HEK293 (cell line): ENCODE data around the gene BCL6B.
"Not testable (repeated sequence)": the region's sequence is repeated elsewhere in the genome, so short reads cannot be mapped to it uniquely, and the experiment has no call there.

Experiments
- CTCF ChIA-PET: fragments of 350-600 bp; formaldehyde crosslinking; extraction: SDS; loops from one replicate; lab custom pipeline; 2021; ENCODE audit warnings: antibody characterized with exemption; lab: Yijun Ruan, JAX
- POLR2A ChIA-PET: fragments of 300-600 bp; formaldehyde crosslinking; extraction: SDS; loops from one replicate; lab custom pipeline; 2020; ENCODE audit warnings: antibody characterized with exemption, inconsistent platforms; lab: Yijun Ruan, JAX
- H3K27ac ChIP-seq: fragments of 200-500 bp; sonication (Bioruptor generic); 2 replicates; pipeline ENCODE4 v1.5.1; 2014; ENCODE audit warnings: low read depth, low read length, control low read depth, inconsistent platforms; ENCODE audit errors: extremely low read depth
- H3K36me3 ChIP-seq, 2 experiments: fragments of 200-500 bp in 1 of 2; sonication (Bioruptor generic) in 1 of 2; 1 replicate in 1 of 2; 2 replicates in 1 of 2; pipeline ENCODE4 v1.5.1; 2014 to 2017; ENCODE audit warnings: inconsistent platforms in 2 of 2, low read length in 2 of 2; ENCODE audit not compliant: control insufficient read depth in 2 of 2, insufficient read depth in 1 of 2
- H3K4me1 ChIP-seq: fragments of 200-500 bp; sonication (Bioruptor generic); 2 replicates; pipeline ENCODE4 v1.5.1; 2014; ENCODE audit warnings: mild to moderate bottlenecking, low read length, inconsistent platforms; ENCODE audit not compliant: control insufficient read depth, insufficient read depth
- H3K4me3 ChIP-seq: 2 replicates; pipeline ENCODE4 v1.5.1; 2011; ENCODE audit warnings: low read depth, mild to moderate bottlenecking, control low read depth, low read length, moderate library complexity
- H3K9me3 ChIP-seq: fragments of 200-500 bp; sonication (Bioruptor generic); 2 replicates; pipeline ENCODE4 v1.5.1; 2014; ENCODE audit warnings: low read depth, low read length, inconsistent platforms; ENCODE audit not compliant: control insufficient read depth, insufficient read depth
- ATF2 ChIP-seq: fragments of 450-650 bp; formaldehyde crosslinking; IDR thresholded peaks from 2 replicates; pipeline ENCODE4 v1.5.1; 2016; ENCODE audit warnings: missing biosample characterization, missing genetic modification characterization, low read depth
- GFI1B ChIP-seq: fragments of 450-650 bp; formaldehyde crosslinking; IDR thresholded peaks from 2 replicates; pipeline ENCODE4 v1.5.1; 2016; ENCODE audit warnings: missing biosample characterization, missing genetic modification characterization
- GLIS1 ChIP-seq: fragments of 450-650 bp; formaldehyde crosslinking; IDR thresholded peaks from 2 replicates; pipeline ENCODE4 v1.5.1; 2016; ENCODE audit warnings: missing biosample characterization, missing genetic modification characterization
- GLIS2 ChIP-seq: fragments of 450-650 bp; formaldehyde crosslinking; IDR thresholded peaks from 2 replicates; pipeline ENCODE4 v1.5.1; 2016; ENCODE audit warnings: missing biosample characterization, missing genetic modification characterization
- IKZF3 ChIP-seq: fragments of 450-650 bp; IDR thresholded peaks from 2 replicates; pipeline ENCODE4 v1.5.0; 2018; ENCODE audit warnings: missing biosample characterization, mild to moderate bottlenecking, missing genetic modification characterization, moderate library complexity
- OSR2 ChIP-seq: fragments of 450-650 bp; formaldehyde crosslinking; IDR thresholded peaks from 2 replicates; pipeline ENCODE4 v1.5.1; 2016; ENCODE audit warnings: missing biosample characterization, missing genetic modification characterization
- PRDM1 ChIP-seq: fragments of 450-650 bp; formaldehyde crosslinking; IDR thresholded peaks from 2 replicates; pipeline ENCODE4; 2016; ENCODE audit warnings: missing biosample characterization, missing genetic modification characterization
- SP2 ChIP-seq: fragments of 450-650 bp; formaldehyde crosslinking; IDR thresholded peaks from 2 replicates; pipeline ENCODE4 v1.5.1; 2016; ENCODE audit warnings: missing biosample characterization, missing genetic modification characterization
- TCF7L2 ChIP-seq: IDR thresholded peaks from 2 replicates; pipeline ENCODE4 v1.6.1; 2011; ENCODE audit warnings: low read depth, mild to moderate bottlenecking, inconsistent platforms, low read length, moderate library complexity, borderline replicate concordance
- TRIM28 ChIP-seq: IDR thresholded peaks from 2 replicates; pipeline ENCODE4 v1.6.1; 2011; ENCODE audit warnings: low read length, control low read depth, borderline replicate concordance
- ZBTB26 ChIP-seq: fragments of 450-650 bp; formaldehyde crosslinking; optimal IDR thresholded peaks from 2 replicates; pipeline ENCODE3; 2016; ENCODE audit warnings: missing biosample characterization, mild to moderate bottlenecking, missing genetic modification characterization
- ZEB2 ChIP-seq: fragments of 450-650 bp; formaldehyde crosslinking; IDR thresholded peaks from 2 replicates; pipeline ENCODE4 v1.5.1; 2016; ENCODE audit warnings: missing biosample characterization, missing genetic modification characterization
- ZFP69B ChIP-seq: fragments of 450-650 bp; formaldehyde crosslinking; IDR thresholded peaks from 2 replicates; pipeline ENCODE4 v1.5.1; 2016; ENCODE audit warnings: missing biosample characterization, missing genetic modification characterization
- ZNF221 ChIP-seq: fragments of 450-650 bp; formaldehyde crosslinking; IDR thresholded peaks from 2 replicates; pipeline ENCODE4 v1.5.1; 2017; ENCODE audit warnings: missing biosample characterization, missing genetic modification characterization, borderline replicate concordance
- ZNF335 ChIP-seq: fragments of 450-650 bp; formaldehyde crosslinking; conservative IDR thresholded peaks from 2 replicates; pipeline ENCODE4 v1.5.1; 2016; ENCODE audit warnings: missing biosample characterization, missing genetic modification characterization
- ZNF341 ChIP-seq: fragments of 450-650 bp; formaldehyde crosslinking; IDR thresholded peaks from 2 replicates; pipeline ENCODE4; 2016; ENCODE audit warnings: low read depth, missing biosample characterization, missing genetic modification characterization
- ZNF366 ChIP-seq: fragments of 450-650 bp; formaldehyde crosslinking; conservative IDR thresholded peaks from 2 replicates; pipeline ENCODE4 v1.5.1; 2016; ENCODE audit warnings: missing biosample characterization, missing genetic modification characterization
- ZNF394 ChIP-seq: fragments of 450-650 bp; formaldehyde crosslinking; IDR thresholded peaks from 2 replicates; pipeline ENCODE4 v1.5.1; 2016; ENCODE audit warnings: missing biosample characterization, missing genetic modification characterization, mild to moderate bottlenecking, moderate library complexity, borderline replicate concordance
- ZNF629 ChIP-seq: fragments of 450-650 bp; formaldehyde crosslinking; IDR thresholded peaks from 2 replicates; pipeline ENCODE4 v1.5.1; 2017; ENCODE audit warnings: missing biosample characterization, missing genetic modification characterization

The BCL6B gene

GRCh38 chr17:7046127-7046724, 23.4 kb downstream of the BCL6B start (continued):
- TF ChIP-seq TCF7L2: no peak
- TF ChIP-seq ZNF366 (tag by site-specific recombination): 0 out of 2 replicates have a peak, but pooled peaks have one; percentile 36
- peak; percentile 59 for TF ChIP-seq ZNF341 (tag by site-specific recombination)
- TF ChIP-seq ZFP69B (tag by site-specific recombination): peak; percentile 89
- peak; percentile 81 for TF ChIP-seq ZNF335 (tag by site-specific recombination)
- peak; percentile 55 for TF ChIP-seq ZNF629 (tag by site-specific recombination)
- 0 out of 2 replicates have a peak, but pooled peaks have one; percentile 16 for TF ChIP-seq GLIS2 (tag by site-specific recombination)
- peak; percentile 34; the same call in 1 of the 2 replicates for TF ChIP-seq ZNF394 (tag by site-specific recombination)
- 0 out of 2 replicates have a peak, but pooled peaks have one; percentile 13 for TF ChIP-seq GFI1B (tag by site-specific recombination)
- TF ChIP-seq ZNF221 (tag by site-specific recombination): no peak
- peak; percentile 64; the same call in 1 of the 2 replicates for TF ChIP-seq TRIM28

GRCh38 chr17:7046725-7047397, 24.0 kb downstream of the BCL6B start:
- Histone ChIP-seq H3K4me3 (peak overlapping the region; percentile 0; the same call in 1 of the 2 replicates), H3K27ac (peak overlapping the region; percentile 34; the same call in 1 of the 2 replicates)
- POLR2A ChIA-PET: interaction anchor here (0.7 to 1.9 kb wide), 6 partner anchors 11 to 283 kb away, joined by 5 to 21 read pairs (median 9); partner anchors contain the start of genes ACADVL, DLG4, NEURL4 and SLC16A13
- CTCF ChIA-PET: interaction anchor here (0.6 to 12.8 kb wide), 48 partner anchors 8 to 1011 kb away, joined by 3 to 388 read pairs (median 6); partner anchors contain the start of genes ACAP1, ASGR1, BCL6B and SLC16A13
- not testable (repeated sequence) for H3K36me3 ChIP-seq, H3K4me1 ChIP-seq, H3K9me3 ChIP-seq
- TF ChIP-seq ZNF366 (tag by site-specific recombination) (peak; percentile 73), PRDM1 (tag by site-specific recombination) (peak; percentile 75), TCF7L2 (peak; percentile 87), ZNF341 (tag by site-specific recombination) (peak; percentile 34; the same call in 1 of the 2 replicates), ZBTB26 (tag by site-specific recombination) (peak; percentile 18), GLIS1 (peak; percentile 17; the same call in 1 of the 2 replicates), ATF2 (peak; percentile 23; the same call in 1 of the 2 replicates), ZEB2 (0 out of 2 replicates have a peak, but pooled peaks have one; percentile 23), SP2 (tag by site-specific recombination) (peak; percentile 28), OSR2 (tag by site-specific recombination) (peak; percentile 80), IKZF3 (tag by site-specific recombination) (peak; percentile 36; the same call in 1 of the 2 replicates), ZNF335 (tag by site-specific recombination) (peak; percentile 65)
